Tibial nerve (tissue), 4 donors: ENCODE measurements around the gene EMX1.

Experiments used
- EP300 ChIP-seq, 2 donors: sonication (generic); formaldehyde crosslinking; IDR thresholded peaks; one replicate each; pipeline ENCODE4 v1.6.1; 2017; ENCODE audit warnings: antibody characterized with exemption in 2 of 2, mild to moderate bottlenecking in 1 of 2
- TF ChIP-seq, protein P1 (sequence below), 5 experiments: fragments of 200-600 bp in 3 of 5; fragments of 450-650 bp in 2 of 5; sonication (generic) in 3 of 5; IDR thresholded peaks; one replicate each; pipeline ENCODE4 v1.5.1; 2016 to 2019; ENCODE audit warnings: antibody characterized with exemption in 5 of 5, mild to moderate bottlenecking in 3 of 5, moderate library complexity in 2 of 5

DNA sequence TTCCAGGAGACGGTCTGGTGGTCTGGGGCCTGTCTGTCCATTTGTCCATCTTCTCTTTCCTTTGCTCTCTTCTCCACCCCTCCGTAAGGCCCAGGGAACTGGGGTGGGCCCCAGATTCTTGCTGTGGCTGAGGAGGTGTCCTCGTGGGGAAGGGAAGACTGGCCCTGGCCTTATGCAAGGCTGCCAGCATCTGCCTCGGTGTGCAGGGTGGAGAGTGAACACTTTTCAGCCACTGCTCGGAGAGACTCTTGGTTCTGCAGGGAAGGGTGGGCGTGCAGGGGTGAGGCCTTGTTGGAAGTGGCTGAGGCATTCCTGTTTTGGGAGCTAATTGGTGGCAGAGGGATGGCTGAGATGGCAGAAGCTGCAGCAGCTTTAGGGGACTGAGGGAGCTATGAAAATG lies 23.0 kb downstream of the EMX1 start:
- no peak for TF ChIP-seq EP300 (IDR thresholded peaks at IDR 0.05)
- TF ChIP-seq, protein P1, sequence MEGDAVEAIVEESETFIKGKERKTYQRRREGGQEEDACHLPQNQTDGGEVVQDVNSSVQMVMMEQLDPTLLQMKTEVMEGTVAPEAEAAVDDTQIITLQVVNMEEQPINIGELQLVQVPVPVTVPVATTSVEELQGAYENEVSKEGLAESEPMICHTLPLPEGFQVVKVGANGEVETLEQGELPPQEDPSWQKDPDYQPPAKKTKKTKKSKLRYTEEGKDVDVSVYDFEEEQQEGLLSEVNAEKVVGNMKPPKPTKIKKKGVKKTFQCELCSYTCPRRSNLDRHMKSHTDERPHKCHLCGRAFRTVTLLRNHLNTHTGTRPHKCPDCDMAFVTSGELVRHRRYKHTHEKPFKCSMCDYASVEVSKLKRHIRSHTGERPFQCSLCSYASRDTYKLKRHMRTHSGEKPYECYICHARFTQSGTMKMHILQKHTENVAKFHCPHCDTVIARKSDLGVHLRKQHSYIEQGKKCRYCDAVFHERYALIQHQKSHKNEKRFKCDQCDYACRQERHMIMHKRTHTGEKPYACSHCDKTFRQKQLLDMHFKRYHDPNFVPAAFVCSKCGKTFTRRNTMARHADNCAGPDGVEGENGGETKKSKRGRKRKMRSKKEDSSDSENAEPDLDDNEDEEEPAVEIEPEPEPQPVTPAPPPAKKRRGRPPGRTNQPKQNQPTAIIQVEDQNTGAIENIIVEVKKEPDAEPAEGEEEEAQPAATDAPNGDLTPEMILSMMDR (IDR thresholded peaks at IDR 0.05) = no peak
